HG03175 (cell line): ENCODE measurements around the gene LRFN4.
A peak's percentile ranks its signal among the peaks of the same experiment; 100 is the strongest.

Experiments
- ATAC-seq: cut with Tn5 transposase; IDR thresholded peaks from one replicate; pipeline ENCODE4 v1.9.1; 2021; ENCODE audit warnings: mild to moderate bottlenecking, moderate library complexity; ENCODE audit not compliant: unreplicated experiment

LRFN4 gene

GRCh38 chr11:66845143-66845875 lies 11.6 kb upstream of the LRFN4 start:
- ATAC-seq: no peak

- no peak for ATAC-seq
Observed at GRCh38 chr11:66845876-66846212, 11.0 kb upstream of the LRFN4 start.

DNA sequence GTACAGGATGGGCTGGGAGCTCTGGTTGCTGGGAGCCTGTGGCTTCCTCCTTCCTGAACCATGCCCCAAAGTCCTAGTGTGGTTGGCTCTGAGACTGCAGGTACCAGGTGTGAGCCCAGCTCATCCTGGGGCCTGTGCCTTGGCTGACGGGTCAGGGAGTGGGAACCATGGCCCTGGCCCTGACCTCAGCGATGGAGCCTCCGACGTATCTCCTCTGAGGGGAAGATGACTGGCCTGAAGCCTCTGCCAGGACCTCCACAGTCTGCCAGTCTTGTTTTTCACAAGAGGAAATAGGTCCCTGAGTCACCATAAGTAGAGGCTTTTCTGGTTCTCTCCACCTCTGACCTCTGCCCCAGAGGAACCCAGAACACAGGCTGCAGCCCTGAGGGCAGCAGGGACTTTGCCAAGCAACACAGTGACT lies 10.2 kb upstream of the LRFN4 start:
- ATAC-seq: no peak

GRCh38 chr11:66847461-66848232 lies 9.2 kb upstream of the LRFN4 start:
- no peak for ATAC-seq

- ATAC-seq: no peak
Observed at GRCh38 chr11:66848671-66849500, 8.0 kb upstream of the LRFN4 start.

- no peak for ATAC-seq
Observed at GRCh38 chr11:66849501-66850234, 7.2 kb upstream of the LRFN4 start.

DNA sequence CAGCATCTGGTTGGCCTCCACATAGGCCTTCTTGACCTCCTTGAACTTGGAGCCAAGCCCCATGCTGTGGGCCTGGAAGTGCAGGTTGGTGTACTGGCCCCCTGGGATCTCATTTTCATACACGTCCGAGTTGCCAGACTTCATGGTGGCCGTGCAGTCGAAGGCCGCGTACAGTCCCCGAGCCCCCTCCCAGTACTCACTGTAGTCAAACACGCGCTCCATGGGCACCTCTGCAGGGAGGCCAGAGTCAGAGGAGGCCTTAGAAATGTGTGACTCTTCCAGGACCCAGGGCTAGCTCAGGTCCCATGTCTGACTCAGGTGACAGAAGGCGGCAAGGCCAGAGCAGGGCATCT lies 6.7 kb upstream of the LRFN4 start:
- ATAC-seq: no peak

DNA sequence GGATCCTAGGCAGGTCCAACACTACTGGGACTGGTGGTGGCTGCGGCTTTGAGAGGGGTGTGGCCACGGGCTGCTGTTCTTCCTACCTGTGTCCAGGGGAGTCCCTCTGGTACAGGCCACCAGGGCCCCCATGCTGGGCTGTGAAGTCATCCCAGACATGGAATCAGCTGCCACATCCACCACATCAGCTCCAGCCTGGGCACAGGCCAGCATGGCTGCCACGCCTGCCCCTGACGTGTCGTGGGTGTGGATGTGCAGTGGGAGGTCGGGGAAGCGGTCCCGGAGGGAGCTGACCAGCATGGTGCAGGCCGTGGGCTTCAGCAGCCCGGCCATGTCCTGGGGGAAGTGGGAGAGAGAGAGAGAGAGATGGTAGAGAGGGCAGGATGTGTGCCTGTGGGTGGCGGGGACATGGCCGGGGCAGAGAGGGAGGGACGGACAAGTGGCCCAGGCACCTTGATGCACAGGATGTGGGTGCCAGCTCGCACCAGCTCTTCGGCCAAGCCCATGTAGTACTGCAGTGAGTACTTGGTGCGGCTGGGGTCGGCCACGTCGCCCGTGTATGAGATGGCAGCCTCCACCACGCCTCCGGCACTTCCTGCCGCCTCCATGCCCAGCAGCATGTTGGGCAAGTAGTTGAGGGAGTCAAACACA lies 6.2 kb upstream of the LRFN4 start:
- ATAC-seq: no peak

DNA sequence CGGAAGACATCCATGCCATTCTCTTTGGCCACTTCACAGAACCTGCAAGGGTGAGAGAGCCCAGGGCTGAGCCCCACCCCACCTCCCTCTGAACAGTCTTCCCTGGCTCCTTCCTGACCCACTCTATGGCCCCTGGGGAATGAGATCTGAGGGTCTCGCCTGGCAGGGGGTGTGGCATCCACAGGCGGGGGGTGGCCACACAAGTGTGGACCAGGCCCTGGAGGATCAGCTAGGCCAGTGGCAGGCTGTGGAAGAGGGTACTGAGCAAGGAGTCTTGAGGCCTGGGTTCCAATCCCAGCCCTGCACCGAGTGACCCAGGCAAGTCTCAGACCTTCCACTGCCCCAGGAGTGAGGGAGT lies 5.6 kb upstream of the LRFN4 start:
- ATAC-seq: no peak

DNA sequence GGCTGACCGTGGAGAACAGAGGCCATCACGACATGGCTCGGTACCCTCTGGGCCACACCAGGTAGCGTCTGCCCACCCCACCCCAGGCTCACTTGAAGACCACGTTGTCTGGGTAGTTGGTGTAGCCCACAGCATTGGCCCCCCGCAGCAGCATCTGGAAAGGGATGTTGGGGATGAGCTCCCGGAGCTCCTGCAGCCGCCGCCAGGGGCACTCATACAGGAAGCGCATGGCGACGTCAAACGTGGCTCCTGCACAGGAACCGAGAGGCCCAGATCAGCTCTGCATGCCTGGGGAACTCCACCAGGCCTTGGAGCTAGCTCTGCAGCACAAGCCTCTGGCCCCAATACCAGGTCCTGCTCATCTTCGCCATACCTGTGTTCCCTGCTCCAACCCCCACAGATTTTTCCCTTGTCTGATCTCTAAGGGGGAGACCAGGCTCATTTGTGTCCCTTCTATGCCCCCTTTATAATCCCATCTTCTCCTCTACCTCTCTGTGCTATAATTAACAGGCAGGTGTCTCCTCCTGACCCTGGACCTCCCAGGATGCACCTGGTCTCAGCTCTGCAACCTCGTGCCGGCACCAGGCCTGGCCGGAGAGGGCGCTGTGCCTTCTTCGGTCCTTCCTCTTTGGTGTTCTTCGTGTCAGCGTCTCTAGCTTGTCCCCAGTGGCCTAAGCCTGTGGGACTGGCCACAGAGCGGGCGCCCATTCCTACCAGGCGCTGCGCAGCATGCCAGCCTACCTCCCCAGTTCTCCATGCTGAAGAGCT lies 5.0 kb upstream of the LRFN4 start:
- no peak for ATAC-seq

GRCh38 chr11:66852466-66853241 lies 4.2 kb upstream of the LRFN4 start:
- ATAC-seq: no peak

DNA sequence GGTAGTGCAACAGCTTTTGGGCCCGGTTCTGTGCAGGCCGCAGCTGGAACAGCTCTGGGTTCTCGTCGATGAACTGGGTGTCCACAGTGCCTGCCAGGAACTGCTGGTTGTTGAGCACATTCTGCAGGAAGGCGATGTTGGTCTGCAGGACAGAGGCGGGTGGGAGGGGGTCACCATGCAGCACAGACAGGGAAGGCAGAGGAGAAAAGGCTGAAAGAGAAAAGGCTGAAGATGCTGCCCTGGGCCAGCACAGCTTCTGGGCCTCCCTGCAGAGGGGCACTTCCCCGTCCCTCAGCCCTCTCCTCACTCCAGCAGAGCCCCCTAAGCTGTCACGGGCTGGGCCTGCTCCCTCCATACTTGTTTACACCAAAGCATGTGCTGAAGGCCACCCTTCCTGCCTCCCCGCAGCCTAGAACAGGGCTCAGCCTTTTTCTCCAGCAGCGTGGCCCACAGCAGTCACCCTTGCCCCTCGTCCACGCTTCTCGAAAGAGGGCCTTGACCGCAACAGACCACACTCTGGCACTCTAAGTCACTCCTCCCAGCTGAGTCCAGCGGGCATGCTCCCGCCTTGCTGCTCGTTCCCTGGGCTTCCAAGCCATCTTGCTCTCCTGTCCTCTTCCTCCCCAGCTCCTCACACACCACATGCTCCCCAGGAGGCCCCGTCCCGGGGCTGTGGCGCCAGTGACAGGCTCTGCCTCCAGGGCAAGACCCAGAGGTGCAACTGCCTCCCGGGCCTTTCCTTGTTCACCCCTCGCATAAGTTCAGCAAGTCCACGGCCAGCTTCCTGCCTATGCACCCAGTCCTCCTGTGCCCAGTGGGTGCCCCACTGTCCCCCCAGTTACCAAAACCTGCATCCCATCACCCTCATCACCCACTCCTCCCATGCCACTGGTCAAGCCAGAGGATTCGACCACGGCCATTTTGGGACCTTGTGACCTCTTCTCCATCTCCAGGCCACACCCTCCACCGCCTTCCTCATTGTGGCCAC lies 3.3 kb upstream of the LRFN4 start:
- no peak for ATAC-seq

GRCh38 chr11:66854231-66854661 lies 2.6 kb upstream of the LRFN4 start:
- ATAC-seq: no peak

GRCh38 chr11:66854729-66855211 lies 2.1 kb upstream of the LRFN4 start:
- no peak for ATAC-seq

GRCh38 chr11:66855574-66856495 lies 1.0 kb upstream of the LRFN4 start:
- peak; percentile 70 for ATAC-seq

DNA sequence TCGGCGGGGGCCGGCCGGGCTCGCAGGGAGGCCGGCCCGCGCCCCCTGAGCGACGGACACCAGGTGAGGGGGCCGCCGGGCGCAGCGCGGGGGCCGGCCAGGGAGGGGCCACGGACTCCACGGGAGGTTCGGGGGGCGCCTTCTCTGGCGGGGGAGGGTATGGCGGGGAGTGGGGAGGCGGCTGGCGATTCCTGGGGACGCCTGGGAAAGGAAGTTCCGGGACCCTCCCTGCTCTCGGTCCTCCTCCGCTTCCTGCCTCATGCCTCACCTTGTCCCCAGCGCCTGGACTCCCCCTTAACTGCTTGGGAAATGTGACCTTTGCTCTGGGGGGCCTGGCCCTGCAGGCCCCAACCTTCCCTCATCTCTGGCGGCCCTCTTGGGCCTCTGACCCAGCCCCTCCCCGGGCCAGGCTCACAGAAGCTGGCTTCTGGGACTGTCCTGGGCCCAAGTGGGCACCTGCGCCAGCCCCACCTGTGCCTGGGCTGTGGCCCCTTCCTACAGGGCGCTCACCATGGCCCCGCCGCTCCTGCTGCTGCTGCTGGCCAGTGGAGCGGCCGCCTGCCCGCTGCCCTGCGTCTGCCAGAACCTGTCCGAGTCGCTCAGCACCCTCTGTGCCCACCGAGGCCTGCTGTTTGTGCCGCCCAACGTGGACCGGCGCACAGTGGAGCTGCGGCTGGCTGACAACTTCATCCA lies 516 bp downstream of the LRFN4 start:
- no peak for ATAC-seq
